HG02981 (cell line): ENCODE measurements around the gene IFNA13.
A peak's percentile ranks its signal among the peaks of the same experiment; 100 is the strongest.
"Not testable (repeated sequence)": the region's sequence is repeated elsewhere in the genome, so short reads cannot be mapped to it uniquely, and the experiment has no call there.

Experiments
- ATAC-seq: cut with Tn5 transposase; IDR thresholded peaks from one replicate; pipeline ENCODE4 v1.9.1; 2021; ENCODE audit warnings: mild to moderate bottlenecking, moderate library complexity; ENCODE audit not compliant: unreplicated experiment

Gene IFNA13

DNA sequence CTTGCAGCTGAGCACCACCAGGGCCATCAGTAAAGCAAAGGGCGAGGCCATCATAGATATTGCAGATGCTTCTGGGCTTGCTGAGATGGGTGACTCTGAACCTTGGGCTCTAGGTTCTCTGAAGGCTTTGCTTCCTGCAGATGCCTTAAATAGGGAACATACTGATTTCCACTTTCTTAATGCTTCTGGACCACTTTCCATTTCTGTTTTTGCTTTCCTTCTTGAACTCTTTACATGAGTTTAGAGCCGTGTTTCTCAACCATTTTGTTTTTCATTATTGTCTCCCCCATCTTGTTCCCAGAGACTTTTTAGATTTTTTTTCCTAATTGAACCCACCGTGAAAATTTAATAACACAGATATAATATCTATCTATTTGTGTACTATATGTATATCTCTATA is at the start of gene IFNA13:
TSS of gene IFNA13 (minus strand) at position 101 of the 400 bp plus-strand sequence. CDS start at position 54, 47 bp downstream.
- ATAC-seq, result no peak

DNA sequence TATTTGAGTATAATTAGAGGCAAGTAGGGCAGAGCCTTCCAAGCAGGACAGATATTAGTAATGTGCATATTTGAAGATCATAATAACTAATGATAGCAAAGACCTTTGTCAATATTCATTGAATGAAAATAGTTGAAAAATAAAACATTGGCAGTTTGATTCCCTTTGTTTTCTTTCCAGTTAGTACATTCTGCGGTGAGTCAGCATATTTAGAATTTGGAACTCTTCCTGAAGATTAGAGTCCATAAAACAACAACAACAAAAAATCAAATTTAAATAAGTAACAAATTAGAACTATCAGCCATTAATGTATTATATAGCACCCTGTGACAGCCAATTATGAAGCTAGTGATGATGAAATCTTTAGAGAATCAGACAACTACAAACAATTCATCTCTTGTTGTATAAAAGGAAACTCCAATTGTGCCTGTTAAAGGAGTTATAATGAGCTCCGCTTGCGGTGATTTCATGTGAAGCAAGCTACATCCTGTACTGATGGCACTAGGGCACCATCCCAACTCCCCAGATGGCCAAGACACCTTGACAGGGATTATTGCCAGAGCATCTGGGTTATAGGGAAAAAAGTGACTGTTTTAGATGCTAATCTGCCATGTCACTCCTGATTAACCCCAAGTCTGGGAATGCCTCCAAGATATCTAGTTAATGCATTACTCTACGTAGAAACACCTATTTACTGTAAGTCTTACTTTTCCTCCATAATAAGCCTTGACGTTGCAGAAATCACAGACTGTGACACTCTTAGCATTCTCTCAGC is 47.8 kb upstream of the IFNA13 start:
- ATAC-seq, result no peak

DNA sequence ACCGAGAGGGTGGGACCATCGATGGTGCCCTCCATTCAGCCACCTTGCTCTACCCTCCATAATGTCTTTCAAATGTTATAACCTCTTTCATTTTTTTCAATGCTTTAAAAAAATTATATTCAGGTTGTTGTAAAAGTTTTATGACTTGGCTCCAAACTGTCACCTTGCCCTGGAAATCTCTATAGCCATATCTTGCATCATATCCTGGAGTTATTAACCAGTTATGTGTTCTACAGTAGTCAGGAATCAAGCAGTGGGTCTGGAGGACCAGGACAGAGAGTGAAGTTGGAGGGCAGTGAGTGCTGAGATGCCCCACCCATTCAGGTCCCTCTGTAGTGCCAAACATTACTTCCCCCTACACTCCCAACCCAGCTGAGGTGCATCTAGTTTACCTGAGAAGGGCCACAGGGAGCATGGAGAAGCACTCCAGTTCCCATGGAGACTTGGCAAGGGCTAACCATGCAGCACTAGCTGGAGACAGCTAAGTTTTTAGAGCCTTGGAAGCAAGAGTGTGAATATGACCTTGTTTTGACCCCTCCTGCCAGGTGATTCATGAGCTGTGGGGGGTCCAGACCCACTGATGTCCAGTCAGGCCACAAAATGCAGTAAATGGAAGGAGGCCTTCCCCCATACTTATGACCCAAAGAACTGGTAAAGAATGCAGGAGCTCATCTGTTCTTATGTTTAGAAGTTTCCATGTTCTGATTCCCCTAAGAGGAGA is 46.5 kb upstream of the IFNA13 start:
- ATAC-seq, result no peak

DNA sequence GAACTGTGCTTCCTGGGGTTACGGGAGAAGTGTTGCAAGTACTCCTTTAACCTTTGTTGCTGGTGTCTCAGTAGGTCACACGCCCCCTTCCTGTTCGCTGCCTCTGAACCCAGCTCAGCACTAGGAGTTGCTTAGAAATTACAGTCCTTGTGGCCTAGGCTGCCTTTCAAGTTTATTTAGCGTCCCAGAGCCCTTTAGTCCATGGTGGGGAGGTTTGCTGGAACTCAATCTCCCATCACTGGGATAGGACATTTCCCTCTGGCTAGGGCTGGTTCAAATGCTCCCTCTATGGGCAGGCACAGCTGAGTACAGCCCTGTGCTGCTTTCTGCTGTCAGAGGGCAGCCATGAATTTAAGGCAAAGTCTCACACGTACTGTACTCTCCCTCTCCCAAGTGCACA is 45.8 kb upstream of the IFNA13 start:
- ATAC-seq, result no peak

DNA sequence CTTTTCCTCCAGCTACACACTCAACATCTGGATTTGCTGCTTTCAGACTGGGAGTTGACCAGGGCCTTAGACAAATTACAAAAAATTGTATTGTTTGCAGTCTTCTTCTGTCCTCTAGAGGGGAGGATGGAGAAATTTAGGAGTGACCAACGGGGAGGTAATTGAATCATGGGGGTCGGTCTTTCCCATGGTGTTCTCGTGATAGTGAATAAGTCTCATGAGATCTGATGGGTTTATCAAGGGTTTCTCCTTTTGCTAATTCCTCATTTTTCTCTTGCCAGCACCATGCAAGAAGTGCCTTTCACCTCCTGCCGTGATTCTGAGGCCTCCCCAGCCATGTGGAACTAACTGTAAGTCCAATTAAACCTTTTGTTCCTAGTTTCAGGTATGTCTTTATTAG is 45.3 kb upstream of the IFNA13 start:
- ATAC-seq, result no peak

DNA sequence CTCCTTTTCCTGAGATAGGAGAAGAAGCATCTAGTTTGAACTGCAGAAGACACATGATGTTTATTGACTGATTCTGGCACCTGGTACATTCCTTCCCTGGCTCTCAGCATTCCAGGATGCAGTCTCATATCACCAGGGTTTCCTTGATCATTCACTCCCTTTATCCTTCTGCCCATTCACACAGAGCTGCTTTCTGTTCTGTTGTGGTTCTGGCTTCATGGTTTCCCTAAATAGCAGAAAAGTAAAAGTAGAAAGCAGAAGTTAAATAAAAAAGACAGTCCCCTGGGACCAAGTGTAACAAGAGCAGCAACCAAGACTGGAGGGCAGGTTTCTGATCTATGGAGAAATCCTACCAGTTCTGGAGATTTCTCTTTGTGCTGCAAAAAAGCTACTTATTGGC is 44.2 kb upstream of the IFNA13 start:
- no peak for ATAC-seq

DNA sequence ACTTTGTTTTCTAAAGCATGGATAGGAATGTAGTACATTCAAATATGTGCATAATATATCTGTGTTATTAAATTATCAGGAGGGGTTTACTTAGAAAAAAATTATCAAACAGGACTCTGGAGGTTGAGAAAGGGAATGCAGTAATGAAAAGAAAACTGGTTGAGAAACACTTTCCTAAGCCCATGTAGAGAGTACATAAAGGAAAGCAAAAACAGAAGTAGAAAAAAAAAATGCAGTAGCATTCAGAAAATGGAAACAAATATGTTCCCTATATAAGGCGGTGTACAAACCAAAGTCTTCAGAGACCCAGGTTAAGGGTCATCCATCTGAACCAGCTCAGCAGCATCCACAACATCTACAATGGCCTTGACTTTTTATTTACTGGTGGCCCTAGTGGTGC is 41.0 kb upstream of the IFNA13 start, which contains the start of gene IFNA8:
TSS of gene IFNA8 (plus strand) at position 301 of the 400 bp plus-strand sequence. CDS start at position 361, 60 bp downstream.
- ATAC-seq, result no peak

DNA sequence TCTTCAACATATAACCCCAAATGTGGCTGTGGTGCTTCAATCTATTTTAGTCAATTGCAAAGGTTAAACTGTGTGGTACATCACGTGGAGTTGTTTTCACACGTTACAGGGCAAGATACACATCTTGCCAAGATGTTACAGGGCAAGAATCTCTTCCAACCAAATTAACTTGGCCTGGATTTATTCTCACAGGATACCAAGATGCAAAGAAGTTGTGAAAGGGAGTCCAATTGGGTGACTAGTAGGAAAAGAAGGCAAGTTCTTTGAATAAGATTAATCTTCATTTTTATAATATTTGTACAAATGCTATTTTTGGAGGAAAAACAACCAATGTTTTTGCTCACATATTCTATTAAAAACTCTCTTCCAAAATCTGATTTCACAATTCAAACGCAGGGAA is 36.3 kb upstream of the IFNA13 start:
- ATAC-seq, result no peak

DNA sequence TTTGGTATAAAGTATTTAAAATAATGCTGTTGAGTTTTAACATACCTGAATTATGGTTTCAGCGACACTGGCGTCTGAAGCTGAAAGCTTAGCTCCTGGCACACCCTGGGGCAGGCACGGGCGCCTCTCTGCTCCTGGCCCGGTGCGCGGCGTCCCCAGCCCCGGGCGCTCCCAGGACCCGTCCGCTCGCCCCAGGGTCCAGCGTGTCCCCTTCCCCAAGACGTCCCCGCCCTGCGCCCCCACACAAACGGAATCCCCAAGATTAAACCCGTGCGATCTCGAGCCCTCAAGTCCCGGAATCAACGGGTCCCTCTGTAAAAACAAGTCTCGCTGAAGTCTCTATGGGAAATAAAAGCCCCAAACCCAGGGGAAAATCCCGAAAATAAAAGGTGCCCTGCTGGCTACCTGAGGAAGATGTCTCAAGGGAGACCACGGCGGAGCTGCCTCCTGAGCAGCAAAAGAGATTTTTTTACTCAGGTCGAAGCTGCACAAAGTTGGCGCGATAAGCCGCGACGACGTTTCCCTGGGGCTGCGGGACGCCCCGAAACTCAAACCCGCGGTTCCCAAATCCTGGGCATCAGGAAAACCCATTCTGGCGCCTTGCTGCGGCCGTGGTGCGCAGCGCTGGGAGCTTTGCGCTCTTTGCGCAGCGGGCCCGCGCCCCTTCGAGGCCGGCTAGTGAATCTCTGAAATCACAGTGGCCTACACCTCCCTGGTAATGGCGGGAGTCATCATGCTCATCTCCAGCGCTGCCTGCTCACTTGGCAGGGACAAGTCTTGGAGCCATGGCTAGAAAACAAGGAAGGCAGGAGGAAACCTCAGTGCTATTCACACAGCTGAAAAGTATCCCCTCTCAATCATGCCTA is 34.8 kb upstream of the IFNA13 start:
- ATAC-seq, result peak; percentile 52

DNA sequence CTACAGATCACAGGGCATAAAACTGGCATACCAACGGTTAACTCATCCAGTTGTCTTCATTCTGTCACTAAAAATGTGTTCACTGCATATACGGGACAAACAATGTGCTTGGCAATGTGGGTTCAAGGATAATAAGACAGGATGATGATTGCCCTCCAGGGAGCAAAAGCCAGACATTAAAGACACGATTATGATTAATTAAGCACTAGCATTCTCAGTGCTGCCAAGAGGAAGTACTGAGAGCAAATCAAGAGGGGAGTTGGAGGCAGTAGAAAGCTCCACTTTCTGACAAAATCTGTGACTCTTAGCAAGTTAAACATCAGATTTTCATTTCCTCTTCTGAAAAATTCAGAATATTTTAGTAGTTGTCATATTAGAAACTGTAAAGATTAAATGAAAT is 32.1 kb upstream of the IFNA13 start:
- ATAC-seq, result no peak

DNA sequence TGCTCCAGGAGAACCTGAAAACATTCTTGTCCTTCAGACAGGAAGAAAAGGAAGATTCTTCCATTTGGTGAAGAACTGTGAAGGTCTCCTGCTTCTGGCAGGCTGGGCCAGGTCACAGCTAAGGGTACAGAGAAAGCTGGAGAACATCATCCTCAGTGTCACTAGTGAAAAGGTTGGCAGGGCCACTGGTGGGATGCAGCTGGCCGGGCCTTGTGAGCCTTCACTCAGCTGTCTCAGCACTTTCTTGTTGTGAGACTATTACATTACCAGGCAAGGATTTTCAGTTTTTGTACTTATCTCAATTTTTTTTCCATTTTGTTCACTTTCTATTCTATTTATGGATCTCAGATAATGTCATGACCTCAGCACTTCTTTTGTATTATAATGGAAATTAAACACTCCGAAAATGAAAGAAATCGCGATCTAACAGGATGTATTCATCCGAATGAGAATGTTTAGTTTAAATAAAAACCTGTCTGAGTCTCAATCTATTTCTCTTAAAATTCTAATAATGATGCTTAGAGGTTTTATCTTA is 31.2 kb upstream of the IFNA13 start:
- ATAC-seq, result no peak

DNA sequence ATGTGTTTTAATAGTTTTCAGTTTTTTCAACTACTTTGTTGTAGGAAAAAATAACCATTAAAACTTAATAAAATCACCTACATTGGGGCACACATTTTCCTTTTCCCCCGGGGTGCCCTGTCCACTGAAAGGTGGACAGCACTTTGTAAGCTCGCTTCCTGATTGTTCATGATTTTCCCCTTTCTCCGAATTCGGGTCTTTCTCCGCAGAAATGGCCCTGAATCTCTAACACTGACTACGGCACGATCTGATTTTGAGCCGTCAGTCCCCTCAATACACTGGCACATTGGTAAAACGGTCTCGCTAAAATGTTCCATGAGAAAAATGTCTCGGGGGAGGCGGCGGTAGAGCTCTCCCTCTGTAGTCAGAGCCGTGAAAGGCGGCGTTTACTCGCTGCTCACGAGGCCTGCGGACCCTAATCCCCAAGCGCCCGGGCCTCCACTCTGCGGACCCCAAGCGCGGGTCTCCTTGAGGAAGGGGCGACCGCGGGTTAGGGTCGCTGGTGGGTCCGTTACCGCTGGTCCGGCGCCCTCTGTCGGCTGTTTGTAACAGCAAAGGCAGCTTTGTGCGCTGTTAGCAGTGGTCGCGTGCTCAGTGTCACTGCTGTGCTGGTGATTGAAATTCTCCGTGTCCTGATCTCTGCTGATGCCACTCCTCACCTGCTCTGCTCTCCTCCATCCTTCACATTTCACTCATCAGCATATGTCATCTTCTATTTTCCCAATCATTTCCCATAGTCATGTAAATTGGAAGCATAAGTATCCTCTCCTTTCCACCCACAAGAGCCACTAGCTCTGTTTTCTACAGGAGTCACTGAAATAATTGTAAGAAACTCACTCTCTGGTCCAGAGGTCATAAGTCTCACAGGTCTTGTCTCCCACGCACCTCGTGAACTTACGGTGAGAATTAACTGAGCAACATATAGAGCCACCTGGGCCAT is 28.2 kb upstream of the IFNA13 start:
- ATAC-seq, result peak; percentile 70

DNA sequence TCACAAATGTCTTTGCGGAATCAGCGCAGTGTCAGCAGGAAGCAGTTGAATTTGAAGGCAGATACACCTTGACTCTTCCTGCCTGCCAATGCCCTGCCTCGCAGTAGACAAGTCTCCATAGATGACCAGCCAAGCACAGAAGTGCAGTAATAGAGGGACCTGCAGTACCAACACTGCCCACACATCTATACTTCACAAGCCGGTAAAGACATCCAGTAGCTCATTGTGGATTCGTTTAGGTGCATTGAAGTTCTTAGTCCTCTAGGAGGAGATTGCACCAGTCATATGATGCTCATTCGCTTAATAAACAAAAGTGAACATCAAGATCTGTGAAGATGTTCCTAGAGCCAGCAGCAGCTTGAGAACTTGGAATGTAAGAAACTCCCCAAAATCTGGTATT is 24.4 kb upstream of the IFNA13 start:
- ATAC-seq, result peak; percentile 83

DNA sequence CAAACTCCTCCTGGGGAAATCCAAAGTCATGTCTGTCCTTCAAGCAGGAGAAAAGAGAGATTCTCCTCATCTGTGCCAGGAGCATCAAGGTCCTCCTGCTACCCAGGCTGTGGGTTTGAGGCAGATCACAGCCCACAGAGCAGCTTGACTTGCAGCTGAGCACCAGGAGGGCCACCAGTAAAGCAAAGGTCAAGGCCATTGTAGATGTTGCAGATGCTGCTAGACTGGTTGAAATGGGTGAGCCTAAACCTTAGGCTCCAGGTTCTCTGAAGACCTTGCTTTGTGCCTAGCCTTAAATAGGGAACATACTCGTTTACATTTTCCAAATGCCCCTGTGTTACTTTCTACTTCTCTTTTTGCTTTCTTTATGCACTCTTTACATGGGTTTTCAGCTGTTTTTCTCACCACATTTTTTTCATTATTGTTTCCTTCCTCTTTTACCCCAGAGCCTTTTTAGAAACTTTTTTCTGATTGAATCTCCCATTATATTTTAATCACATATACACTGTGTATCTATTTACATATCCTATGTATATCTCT is 17.3 kb upstream of the IFNA13 start, which contains the start of gene IFNA2:
TSS of gene IFNA2 (minus strand) at position 268 of the 540 bp plus-strand sequence. CDS start at position 199, 69 bp downstream.
- ATAC-seq, result no peak

DNA sequence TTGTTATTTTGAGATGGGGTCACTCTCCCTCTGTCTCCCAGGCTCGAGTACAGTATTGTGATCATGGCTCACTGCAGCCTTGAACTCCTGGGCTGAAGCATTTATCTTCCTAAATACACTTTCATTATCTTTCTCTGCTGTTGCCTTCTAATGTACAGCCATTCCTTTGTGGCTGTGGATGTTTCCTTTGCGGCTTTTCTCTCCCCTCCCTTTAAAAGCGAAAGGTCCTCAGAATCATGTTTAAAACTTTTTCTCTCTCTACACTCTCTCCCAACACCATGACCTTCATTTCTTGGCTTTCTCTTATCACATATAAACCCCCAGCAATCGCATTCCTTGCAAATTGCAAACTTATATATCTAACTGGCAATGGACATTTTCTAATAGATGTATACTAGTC is 15.8 kb upstream of the IFNA13 start:
- ATAC-seq, result no peak

DNA sequence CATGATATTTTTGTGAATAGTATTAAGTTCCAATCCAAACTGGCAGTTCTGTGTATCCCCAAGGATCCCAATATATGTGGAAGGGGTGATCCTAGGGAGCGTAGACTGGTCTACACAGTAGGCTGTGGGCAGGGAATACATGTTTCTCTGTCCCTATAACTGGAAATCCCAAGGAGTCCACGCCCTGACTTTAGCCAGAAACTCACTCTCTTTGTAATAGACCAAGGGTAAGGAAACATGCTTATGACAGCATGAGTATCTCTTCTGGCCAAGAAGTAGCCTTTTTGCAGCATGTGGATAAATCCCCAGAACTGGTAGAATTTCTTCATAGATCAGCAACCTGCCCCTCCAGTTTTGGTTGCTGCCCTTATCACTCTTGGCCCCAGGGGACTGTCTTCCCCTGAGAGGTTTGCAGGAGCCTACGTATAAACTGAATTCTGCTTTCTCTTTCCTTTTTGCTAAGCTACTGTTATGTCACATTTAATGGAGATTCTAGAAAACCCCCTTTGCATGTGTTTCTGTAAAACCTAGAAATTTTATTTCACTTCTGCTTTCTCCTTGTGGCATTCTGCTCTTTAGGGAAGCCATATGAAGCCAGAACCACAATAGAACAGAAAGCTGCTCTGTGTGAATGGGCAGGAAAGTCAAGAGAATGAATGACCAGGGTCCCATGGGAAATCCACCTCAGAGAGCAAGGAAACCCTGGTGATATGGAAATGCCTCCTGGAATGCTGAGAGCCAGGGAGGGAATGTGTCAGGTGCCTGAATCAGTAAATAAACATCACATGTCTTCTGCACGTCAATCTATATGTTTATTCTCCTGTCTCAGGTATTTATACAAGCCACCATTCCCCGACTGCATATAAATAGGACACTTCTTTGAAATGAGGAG is 13.8 kb upstream of the IFNA13 start:
- peak; percentile 98 for ATAC-seq

DNA sequence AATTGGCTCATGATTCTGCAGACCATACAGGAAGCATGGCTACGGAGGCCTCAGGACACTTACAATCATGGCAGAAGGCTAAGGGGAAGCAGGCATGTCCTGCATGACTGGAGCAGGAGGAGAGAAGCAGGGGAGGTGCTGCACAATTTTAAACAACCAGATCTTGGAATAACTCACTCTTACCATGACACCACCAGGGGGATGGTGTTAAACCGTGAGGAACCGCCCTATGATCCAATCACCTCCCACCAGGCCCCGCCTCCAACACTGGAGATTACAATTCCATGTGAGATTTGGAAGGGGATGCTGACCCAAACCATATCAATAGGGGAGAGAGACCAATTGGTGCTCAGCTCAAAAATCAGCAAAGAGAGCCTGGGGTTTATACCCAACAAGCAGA is 3.6 kb upstream of the IFNA13 start:
- not testable (repeated sequence) for ATAC-seq

DNA sequence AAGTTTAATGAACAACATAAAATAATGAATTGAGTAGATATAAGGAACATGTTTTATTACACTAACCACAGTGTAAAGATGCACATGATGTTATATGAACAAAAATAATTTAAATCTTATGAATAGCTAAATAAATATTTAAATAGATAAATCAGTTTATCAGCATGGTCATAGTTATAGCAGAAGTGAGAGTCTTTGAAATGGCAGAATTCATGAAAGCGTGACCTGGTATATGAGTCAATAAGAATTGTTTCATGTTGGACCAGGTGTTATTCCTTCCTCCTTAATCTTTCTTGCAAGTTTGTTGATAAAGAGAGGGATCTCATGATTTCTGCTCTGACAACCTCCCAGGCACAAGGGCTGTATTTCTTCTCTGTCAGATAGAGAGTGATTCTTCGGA is 688 bp downstream of the IFNA13 start:
- ATAC-seq, result peak; percentile 94

DNA sequence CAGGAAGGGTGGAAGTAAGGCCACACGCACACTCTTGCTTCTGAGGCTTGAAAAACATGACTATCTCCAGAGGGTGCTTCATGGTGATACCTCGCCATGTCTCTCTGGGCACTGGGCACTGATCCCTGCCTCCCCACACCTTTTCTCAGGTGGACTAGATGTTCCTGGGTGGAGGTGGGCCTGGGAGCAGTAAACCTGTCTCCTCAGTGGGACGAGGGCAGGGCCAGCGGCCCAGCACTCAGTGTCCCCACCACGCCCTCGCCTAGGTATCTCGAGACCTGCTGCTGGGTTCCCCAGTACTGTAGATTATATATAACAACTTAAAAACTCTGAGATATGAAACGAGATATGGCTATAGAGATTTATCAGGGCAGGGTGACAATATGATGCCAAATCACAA is 5.6 kb downstream of the IFNA13 start:
- no peak for ATAC-seq
